HEK293 (cell line): ENCODE data around the gene UNC119.
A peak's percentile ranks its signal among the peaks of the same experiment; 100 is the strongest.

Experiments used
- CTCF ChIA-PET: fragments of 350-600 bp; formaldehyde crosslinking; extraction: SDS; loops from one replicate; lab custom pipeline; 2021; ENCODE audit warnings: antibody characterized with exemption; lab: Yijun Ruan, JAX
- POLR2A ChIA-PET: fragments of 300-600 bp; formaldehyde crosslinking; extraction: SDS; loops from one replicate; lab custom pipeline; 2020; ENCODE audit warnings: antibody characterized with exemption, inconsistent platforms; lab: Yijun Ruan, JAX
- H3K27ac ChIP-seq: fragments of 200-500 bp; sonication (Bioruptor generic); 2 replicates; pipeline ENCODE4 v1.5.1; 2014; ENCODE audit warnings: low read depth, low read length, control low read depth, inconsistent platforms; ENCODE audit errors: extremely low read depth
- H3K36me3 ChIP-seq, 2 experiments: fragments of 200-500 bp in 1 of 2; sonication (Bioruptor generic) in 1 of 2; 1 replicate in 1 of 2; 2 replicates in 1 of 2; pipeline ENCODE4 v1.5.1; 2014 to 2017; ENCODE audit warnings: inconsistent platforms in 2 of 2, low read length in 2 of 2; ENCODE audit not compliant: control insufficient read depth in 2 of 2, insufficient read depth in 1 of 2
- H3K4me1 ChIP-seq: fragments of 200-500 bp; sonication (Bioruptor generic); 2 replicates; pipeline ENCODE4 v1.5.1; 2014; ENCODE audit warnings: mild to moderate bottlenecking, low read length, inconsistent platforms; ENCODE audit not compliant: control insufficient read depth, insufficient read depth
- H3K4me3 ChIP-seq: 2 replicates; pipeline ENCODE4 v1.5.1; 2011; ENCODE audit warnings: low read depth, mild to moderate bottlenecking, control low read depth, low read length, moderate library complexity
- H3K9me3 ChIP-seq: fragments of 200-500 bp; sonication (Bioruptor generic); 2 replicates; pipeline ENCODE4 v1.5.1; 2014; ENCODE audit warnings: low read depth, low read length, inconsistent platforms; ENCODE audit not compliant: control insufficient read depth, insufficient read depth
- BCL11B ChIP-seq: fragments of 450-650 bp; formaldehyde crosslinking; IDR thresholded peaks from 2 replicates; pipeline ENCODE4 v1.5.1; 2016; ENCODE audit warnings: low read depth, missing biosample characterization, missing genetic modification characterization
- GLIS1 ChIP-seq: fragments of 450-650 bp; formaldehyde crosslinking; IDR thresholded peaks from 2 replicates; pipeline ENCODE4 v1.5.1; 2016; ENCODE audit warnings: missing biosample characterization, missing genetic modification characterization
- IKZF3 ChIP-seq: fragments of 450-650 bp; IDR thresholded peaks from 2 replicates; pipeline ENCODE4 v1.5.0; 2018; ENCODE audit warnings: missing biosample characterization, mild to moderate bottlenecking, missing genetic modification characterization, moderate library complexity
- KLF9 ChIP-seq: fragments of 450-650 bp; formaldehyde crosslinking; IDR thresholded peaks from 2 replicates; pipeline ENCODE4 v1.5.1; 2016; ENCODE audit warnings: missing biosample characterization, missing genetic modification characterization, low read depth
- SP2 ChIP-seq: fragments of 450-650 bp; formaldehyde crosslinking; IDR thresholded peaks from 2 replicates; pipeline ENCODE4 v1.5.1; 2016; ENCODE audit warnings: missing biosample characterization, missing genetic modification characterization
- WT1 ChIP-seq: fragments of 450-650 bp; formaldehyde crosslinking; IDR thresholded peaks from 2 replicates; pipeline ENCODE4 v1.5.1; 2016; ENCODE audit warnings: missing biosample characterization, missing genetic modification characterization
- ZNF174 ChIP-seq: fragments of 450-650 bp; formaldehyde crosslinking; IDR thresholded peaks from 2 replicates; pipeline ENCODE4 v1.5.0; 2017; ENCODE audit warnings: missing biosample characterization, mild to moderate bottlenecking, missing genetic modification characterization
- ZNF341 ChIP-seq: fragments of 450-650 bp; formaldehyde crosslinking; IDR thresholded peaks from 2 replicates; pipeline ENCODE4; 2016; ENCODE audit warnings: low read depth, missing biosample characterization, missing genetic modification characterization
- ZNF394 ChIP-seq: fragments of 450-650 bp; formaldehyde crosslinking; IDR thresholded peaks from 2 replicates; pipeline ENCODE4 v1.5.1; 2016; ENCODE audit warnings: missing biosample characterization, missing genetic modification characterization, mild to moderate bottlenecking, moderate library complexity, borderline replicate concordance
- ZNF561 ChIP-seq: fragments of 450-650 bp; IDR thresholded peaks from 2 replicates; pipeline ENCODE4 v1.5.1; 2018; ENCODE audit warnings: missing biosample characterization, missing genetic modification characterization, borderline replicate concordance
- ZNF596 ChIP-seq: fragments of 450-650 bp; IDR thresholded peaks from 2 replicates; pipeline ENCODE4 v1.5.0; 2018; ENCODE audit warnings: missing biosample characterization, mild to moderate bottlenecking, missing genetic modification characterization, moderate library complexity
- ZNF660 ChIP-seq: fragments of 450-650 bp; IDR thresholded peaks from 2 replicates; pipeline ENCODE4 v1.5.1; 2018; ENCODE audit warnings: missing biosample characterization, mild to moderate bottlenecking, missing genetic modification characterization
- ZNF837 ChIP-seq: fragments of 450-650 bp; formaldehyde crosslinking; IDR thresholded peaks from 2 replicates; pipeline ENCODE4 v1.5.1; 2016; ENCODE audit warnings: missing biosample characterization, missing genetic modification characterization
- ZSCAN30 ChIP-seq: fragments of 450-650 bp; IDR thresholded peaks from 2 replicates; pipeline ENCODE4 v1.5.1; 2018; ENCODE audit warnings: missing biosample characterization, mild to moderate bottlenecking, missing genetic modification characterization, moderate library complexity
- TF ChIP-seq, protein P1 (sequence below): fragments of 450-650 bp; formaldehyde crosslinking; IDR thresholded peaks from 2 replicates; pipeline ENCODE4 v1.5.1; 2017; ENCODE audit warnings: missing biosample characterization, missing genetic modification characterization
- TF ChIP-seq, protein P2 (sequence below): fragments of 450-650 bp; formaldehyde crosslinking; optimal IDR thresholded peaks from 2 replicates; pipeline ENCODE3; 2016; ENCODE audit warnings: missing biosample characterization, mild to moderate bottlenecking, missing genetic modification characterization
- TF ChIP-seq, protein P3 (sequence below): sonication (generic); formaldehyde crosslinking; IDR thresholded peaks from 2 replicates; pipeline ENCODE4 v1.8.1; 2022; ENCODE audit warnings: mild to moderate bottlenecking, moderate library complexity, missing genetic modification reagents
- TF ChIP-seq, protein P4 (sequence below): fragments of 450-650 bp; formaldehyde crosslinking; IDR thresholded peaks from 2 replicates; pipeline ENCODE4 v1.5.1; 2016; ENCODE audit warnings: missing biosample characterization, missing genetic modification characterization
- TF ChIP-seq, protein P5 (sequence below): fragments of 450-650 bp; formaldehyde crosslinking; conservative IDR thresholded peaks from 2 replicates; pipeline ENCODE4 v1.5.1; 2016; ENCODE audit warnings: low read depth, missing biosample characterization, missing genetic modification characterization
- TF ChIP-seq, protein P6 (sequence below): fragments of 450-650 bp; formaldehyde crosslinking; IDR thresholded peaks from 2 replicates; pipeline ENCODE4 v1.5.1; 2017; ENCODE audit warnings: missing biosample characterization, mild to moderate bottlenecking, missing genetic modification characterization, moderate library complexity
- TF ChIP-seq, protein P7 (sequence below): fragments of 450-650 bp; formaldehyde crosslinking; IDR thresholded peaks from 2 replicates; pipeline ENCODE4 v1.5.1; 2016; ENCODE audit warnings: missing biosample characterization, missing genetic modification characterization

The UNC119 gene

DNA sequence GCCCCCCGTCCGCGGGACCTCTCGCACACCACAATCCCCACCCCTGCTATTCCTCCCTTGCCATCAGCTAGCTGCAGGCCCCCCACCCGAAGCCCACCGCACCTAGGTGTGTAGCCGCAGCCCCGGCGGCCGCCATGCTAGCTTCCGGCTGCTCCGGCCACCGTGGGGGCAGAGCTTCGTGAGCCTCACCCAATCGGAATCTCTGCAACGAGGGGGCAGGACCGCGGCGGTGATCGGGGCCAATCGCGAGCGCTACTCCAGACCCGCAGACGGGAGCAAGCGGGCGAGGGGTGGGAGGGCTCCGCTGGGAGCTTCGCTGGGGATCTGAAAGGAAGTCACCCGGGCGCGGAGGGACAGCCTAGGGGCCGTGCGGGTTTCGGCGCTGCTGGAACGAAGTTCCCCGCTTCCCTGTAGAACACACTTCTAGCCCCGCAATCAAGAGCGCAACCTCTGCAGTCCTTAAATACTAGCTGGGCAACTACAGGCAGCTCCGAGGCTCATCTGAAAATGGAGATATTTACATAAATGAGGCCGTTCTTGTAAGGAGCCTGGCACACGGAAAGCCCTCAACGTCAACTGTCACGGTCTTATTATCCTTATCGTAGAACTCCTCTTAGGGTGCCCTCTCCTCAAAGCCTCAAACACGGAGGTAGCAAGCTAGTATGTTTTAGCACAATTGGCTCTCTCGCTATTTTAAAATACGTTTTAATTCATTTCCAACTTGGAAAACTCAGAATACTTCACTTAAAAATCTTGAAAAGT is 19.1 kb upstream of the UNC119 start, which contains the start of gene PIGS:
TSS of gene PIGS (minus strand) at position 164 of the 762 bp plus-strand sequence. CDS start at position 136, 28 bp downstream.
- CTCF ChIA-PET: interaction anchor here (0.6 to 4.5 kb wide), 9 partner anchors 18 to 76 kb away, joined by 3 to 26 read pairs (median 4); no protein-coding TSS in a partner anchor
- Histone ChIP-seq H3K36me3 (peaks cover 32 to 37% of the 10 kb centered on the region in 2 experiments), H3K4me3 (peak within 1 kb of the TSS; percentile 73), H3K27ac (peak within 1 kb of the TSS; percentile 84), H3K9me3 (no peaks in the 10 kb centered on the region), H3K4me1 (peaks cover 11% of the 10 kb centered on the region)
- POLR2A ChIA-PET: interaction anchor here (0.5 to 3.9 kb wide), 24 partner anchors 8 to 779 kb away, joined by 3 to 68 read pairs (median 7); partner anchors contain the start of genes BLTP2, IFT20, POLDIP2 and RPL23A
- TF ChIP-seq ZNF341 (tag by site-specific recombination) (peak; percentile 30; the same call in 1 of the 2 replicates), ZSCAN30 (peak; percentile 50), GLIS1 (tag by site-specific recombination) (peak; percentile 87), WT1 (tag by site-specific recombination) (0 out of 2 replicates have a peak, but pooled peaks have one; percentile 2), BCL11B (no peak), SP2 (tag by site-specific recombination) (peak; percentile 99), ZNF596 (tag by site-specific recombination) (no peak), ZNF561 (tag by site-specific recombination) (peak; percentile 75), ZNF394 (tag by site-specific recombination) (no peak), IKZF3 (peak; percentile 78), KLF9 (0 out of 2 replicates have a peak, but pooled peaks have one; percentile 8), ZNF837 (tag by site-specific recombination) (no peak), ZNF174 (tag by site-specific recombination) (no peak), ZNF660 (tag by site-specific recombination) (peak; percentile 54; the same call in 1 of the 2 replicates)
- TF ChIP-seq, protein P1, sequence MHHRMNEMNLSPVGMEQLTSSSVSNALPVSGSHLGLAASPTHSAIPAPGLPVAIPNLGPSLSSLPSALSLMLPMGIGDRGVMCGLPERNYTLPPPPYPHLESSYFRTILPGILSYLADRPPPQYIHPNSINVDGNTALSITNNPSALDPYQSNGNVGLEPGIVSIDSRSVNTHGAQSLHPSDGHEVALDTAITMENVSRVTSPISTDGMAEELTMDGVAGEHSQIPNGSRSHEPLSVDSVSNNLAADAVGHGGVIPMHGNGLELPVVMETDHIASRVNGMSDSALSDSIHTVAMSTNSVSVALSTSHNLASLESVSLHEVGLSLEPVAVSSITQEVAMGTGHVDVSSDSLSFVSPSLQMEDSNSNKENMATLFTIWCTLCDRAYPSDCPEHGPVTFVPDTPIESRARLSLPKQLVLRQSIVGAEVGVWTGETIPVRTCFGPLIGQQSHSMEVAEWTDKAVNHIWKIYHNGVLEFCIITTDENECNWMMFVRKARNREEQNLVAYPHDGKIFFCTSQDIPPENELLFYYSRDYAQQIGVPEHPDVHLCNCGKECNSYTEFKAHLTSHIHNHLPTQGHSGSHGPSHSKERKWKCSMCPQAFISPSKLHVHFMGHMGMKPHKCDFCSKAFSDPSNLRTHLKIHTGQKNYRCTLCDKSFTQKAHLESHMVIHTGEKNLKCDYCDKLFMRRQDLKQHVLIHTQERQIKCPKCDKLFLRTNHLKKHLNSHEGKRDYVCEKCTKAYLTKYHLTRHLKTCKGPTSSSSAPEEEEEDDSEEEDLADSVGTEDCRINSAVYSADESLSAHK (tag by site-specific recombination): no peak
- TF ChIP-seq, protein P2, sequence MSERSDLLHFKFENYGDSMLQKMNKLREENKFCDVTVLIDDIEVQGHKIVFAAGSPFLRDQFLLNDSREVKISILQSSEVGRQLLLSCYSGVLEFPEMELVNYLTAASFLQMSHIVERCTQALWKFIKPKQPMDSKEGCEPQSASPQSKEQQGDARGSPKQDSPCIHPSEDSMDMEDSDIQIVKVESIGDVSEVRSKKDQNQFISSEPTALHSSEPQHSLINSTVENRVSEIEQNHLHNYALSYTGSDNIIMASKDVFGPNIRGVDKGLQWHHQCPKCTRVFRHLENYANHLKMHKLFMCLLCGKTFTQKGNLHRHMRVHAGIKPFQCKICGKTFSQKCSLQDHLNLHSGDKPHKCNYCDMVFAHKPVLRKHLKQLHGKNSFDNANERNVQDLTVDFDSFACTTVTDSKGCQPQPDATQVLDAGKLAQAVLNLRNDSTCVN (tag by site-specific recombination): peak; percentile 53
- TF ChIP-seq, protein P3, sequence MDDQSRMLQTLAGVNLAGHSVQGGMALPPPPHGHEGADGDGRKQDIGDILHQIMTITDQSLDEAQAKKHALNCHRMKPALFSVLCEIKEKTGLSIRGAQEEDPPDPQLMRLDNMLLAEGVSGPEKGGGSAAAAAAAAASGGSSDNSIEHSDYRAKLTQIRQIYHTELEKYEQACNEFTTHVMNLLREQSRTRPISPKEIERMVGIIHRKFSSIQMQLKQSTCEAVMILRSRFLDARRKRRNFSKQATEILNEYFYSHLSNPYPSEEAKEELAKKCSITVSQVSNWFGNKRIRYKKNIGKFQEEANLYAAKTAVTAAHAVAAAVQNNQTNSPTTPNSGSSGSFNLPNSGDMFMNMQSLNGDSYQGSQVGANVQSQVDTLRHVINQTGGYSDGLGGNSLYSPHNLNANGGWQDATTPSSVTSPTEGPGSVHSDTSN (CRISPR knock-in tag): peak; percentile 82; the same call in 1 of the 2 replicates
- TF ChIP-seq, protein P4, sequence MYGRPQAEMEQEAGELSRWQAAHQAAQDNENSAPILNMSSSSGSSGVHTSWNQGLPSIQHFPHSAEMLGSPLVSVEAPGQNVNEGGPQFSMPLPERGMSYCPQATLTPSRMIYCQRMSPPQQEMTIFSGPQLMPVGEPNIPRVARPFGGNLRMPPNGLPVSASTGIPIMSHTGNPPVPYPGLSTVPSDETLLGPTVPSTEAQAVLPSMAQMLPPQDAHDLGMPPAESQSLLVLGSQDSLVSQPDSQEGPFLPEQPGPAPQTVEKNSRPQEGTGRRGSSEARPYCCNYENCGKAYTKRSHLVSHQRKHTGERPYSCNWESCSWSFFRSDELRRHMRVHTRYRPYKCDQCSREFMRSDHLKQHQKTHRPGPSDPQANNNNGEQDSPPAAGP (tag by site-specific recombination): 0 out of 2 replicates have a peak, but pooled peaks have one; percentile 5
- TF ChIP-seq, protein P5, sequence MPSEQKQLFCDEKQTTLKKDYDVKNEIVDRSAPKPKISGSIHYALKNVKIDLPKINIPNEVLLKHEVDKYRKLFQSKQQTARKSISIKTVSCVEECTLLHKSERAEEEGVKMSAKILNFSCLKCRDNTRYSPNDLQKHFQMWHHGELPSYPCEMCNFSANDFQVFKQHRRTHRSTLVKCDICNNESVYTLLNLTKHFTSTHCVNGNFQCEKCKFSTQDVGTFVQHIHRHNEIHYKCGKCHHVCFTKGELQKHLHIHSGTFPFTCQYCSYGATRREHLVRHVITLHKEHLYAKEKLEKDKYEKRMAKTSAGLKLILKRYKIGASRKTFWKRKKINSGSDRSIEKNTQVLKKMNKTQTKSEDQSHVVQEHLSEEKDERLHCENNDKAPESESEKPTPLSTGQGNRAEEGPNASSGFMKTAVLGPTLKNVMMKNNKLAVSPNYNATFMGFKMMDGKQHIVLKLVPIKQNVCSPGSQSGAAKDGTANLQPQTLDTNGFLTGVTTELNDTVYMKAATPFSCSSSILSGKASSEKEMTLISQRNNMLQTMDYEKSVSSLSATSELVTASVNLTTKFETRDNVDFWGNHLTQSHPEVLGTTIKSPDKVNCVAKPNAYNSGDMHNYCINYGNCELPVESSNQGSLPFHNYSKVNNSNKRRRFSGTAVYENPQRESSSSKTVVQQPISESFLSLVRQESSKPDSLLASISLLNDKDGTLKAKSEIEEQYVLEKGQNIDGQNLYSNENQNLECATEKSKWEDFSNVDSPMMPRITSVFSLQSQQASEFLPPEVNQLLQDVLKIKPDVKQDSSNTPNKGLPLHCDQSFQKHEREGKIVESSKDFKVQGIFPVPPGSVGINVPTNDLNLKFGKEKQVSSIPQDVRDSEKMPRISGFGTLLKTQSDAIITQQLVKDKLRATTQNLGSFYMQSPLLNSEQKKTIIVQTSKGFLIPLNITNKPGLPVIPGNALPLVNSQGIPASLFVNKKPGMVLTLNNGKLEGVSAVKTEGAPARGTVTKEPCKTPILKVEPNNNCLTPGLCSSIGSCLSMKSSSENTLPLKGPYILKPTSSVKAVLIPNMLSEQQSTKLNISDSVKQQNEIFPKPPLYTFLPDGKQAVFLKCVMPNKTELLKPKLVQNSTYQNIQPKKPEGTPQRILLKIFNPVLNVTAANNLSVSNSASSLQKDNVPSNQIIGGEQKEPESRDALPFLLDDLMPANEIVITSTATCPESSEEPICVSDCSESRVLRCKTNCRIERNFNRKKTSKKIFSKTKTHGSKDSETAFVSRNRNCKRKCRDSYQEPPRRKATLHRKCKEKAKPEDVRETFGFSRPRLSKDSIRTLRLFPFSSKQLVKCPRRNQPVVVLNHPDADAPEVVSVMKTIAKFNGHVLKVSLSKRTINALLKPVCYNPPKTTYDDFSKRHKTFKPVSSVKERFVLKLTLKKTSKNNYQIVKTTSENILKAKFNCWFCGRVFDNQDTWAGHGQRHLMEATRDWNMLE (tag by site-specific recombination): no peak
- TF ChIP-seq, protein P6, sequence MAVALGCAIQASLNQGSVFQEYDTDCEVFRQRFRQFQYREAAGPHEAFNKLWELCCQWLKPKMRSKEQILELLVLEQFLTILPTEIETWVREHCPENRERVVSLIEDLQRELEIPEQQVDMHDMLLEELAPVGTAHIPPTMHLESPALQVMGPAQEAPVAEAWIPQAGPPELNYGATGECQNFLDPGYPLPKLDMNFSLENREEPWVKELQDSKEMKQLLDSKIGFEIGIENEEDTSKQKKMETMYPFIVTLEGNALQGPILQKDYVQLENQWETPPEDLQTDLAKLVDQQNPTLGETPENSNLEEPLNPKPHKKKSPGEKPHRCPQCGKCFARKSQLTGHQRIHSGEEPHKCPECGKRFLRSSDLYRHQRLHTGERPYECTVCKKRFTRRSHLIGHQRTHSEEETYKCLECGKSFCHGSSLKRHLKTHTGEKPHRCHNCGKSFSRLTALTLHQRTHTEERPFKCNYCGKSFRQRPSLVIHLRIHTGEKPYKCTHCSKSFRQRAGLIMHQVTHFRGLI (tag by site-specific recombination): no peak
- TF ChIP-seq, protein P7, sequence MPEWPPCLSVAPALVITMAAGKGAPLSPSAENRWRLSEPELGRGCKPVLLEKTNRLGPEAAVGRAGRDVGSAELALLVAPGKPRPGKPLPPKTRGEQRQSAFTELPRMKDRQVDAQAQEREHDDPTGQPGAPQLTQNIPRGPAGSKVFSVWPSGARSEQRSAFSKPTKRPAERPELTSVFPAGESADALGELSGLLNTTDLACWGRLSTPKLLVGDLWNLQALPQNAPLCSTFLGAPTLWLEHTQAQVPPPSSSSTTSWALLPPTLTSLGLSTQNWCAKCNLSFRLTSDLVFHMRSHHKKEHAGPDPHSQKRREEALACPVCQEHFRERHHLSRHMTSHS: no peak
